GM18909 (cell line): ENCODE results near the gene FLAD1.

Experiments used
- ATAC-seq: cut with Tn5 transposase; IDR thresholded peaks from one replicate; pipeline ENCODE4 v1.9.1; 2021; ENCODE audit warnings: mild to moderate bottlenecking; ENCODE audit not compliant: unreplicated experiment, poor library complexity

The FLAD1 gene

DNA sequence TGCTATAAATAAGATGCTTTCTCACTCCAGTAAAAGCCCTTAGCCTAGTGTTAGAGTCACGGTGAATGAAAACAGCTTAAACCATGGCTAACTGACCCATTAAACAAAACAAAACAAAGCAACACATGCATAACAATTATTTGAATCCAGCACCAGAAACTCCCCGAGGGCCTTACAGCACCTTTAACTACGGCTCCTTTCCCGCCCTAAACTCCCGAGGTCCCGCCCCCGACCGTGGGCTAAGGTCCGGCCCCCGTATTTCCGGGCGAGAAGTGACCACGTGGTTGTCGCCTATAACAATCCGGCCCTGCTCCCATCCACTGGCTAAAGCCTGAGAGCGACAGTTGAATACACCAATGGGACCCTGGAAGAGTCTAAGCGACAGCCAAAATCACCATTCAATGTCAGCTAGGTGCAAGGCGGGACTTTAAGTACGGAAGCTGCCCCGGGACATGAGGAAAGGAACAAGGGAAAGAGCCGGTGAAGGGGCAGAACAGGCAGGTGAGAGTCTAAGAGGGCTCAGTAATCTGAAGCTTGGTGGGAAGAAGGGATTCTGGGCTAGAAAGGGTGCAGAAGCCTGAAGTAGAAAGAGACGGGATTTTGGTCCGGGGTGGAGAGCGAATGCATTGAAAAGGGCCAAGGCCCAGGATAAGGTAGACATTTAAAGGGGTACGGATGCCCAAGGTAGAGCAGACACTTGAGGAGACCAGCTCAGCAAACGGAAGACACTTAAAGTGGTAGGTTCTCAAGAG, at the start of gene FLAD1:
Gene FLAD1, plus strand, starts transcription at position 448 of the 752 bp plus-strand sequence. CDS start 351 bp downstream, outside the sequence.
- ATAC-seq, result peak; percentile 98

DNA sequence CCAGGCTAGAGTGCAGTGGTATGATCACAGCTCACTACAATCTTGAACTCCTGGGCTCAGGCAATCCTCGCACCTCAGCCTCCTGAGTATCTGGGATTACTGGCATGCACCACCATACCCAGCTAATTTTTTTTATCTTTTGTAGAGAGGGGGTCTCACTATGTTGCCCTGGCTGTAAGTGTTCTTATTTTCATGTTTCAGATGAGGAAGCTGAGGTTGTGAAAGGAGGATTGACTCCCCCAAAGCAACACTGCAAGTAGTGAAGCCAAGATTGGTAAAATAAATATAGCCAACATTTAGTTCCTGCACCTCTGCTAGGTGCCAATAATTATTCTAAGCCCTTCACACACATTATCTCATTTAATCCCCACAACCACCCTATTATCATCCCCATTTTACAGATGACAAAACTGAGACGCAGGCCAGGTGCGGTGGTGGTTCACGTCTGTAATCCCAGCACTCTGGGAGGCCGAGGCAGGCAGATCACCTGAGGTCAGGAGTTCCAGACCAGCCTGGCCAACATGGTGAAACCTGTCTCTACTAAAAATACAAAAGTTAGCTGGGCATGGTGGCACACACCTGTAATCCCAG, 48.7 kb upstream of the FLAD1 start:
- no peak for ATAC-seq

DNA sequence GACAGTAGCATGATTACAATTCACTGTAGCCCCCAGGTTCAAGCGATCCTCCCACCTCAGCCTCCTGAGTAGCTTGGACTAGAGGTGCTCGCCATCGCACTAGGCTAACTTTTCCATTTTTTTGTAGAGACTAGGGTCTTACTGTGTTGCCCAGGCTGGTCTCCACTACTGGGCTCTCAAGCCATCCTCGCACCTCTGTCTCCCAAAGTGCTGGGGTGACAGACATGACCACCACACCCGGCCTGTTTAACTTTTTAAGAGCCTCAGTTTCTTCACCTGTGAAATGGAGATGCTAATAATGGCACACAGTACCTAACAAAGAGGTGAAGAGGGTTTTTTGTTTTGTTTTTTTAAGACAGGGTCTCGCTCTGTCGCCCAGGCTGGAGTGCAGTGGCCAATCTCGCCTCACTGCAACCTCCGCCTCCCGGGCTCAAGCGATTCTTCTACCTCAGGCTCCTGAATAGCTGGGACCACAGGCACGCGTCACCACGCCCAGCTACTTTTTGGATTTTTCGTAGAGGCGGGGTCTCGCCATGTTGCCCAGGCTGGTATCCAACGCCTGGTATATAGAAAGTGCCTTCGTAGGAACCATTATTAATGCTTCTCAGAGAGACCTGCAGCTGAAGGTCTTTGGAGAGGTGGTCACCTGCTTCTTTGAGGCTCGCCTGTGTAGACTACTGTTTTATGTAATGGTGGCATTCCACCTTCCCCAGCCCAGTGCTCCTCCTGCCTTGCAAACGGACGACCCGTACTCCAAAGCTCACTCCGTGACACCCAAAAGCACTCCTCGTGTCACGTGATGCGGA, 47.2 kb upstream of the FLAD1 start:
- no peak for ATAC-seq

DNA sequence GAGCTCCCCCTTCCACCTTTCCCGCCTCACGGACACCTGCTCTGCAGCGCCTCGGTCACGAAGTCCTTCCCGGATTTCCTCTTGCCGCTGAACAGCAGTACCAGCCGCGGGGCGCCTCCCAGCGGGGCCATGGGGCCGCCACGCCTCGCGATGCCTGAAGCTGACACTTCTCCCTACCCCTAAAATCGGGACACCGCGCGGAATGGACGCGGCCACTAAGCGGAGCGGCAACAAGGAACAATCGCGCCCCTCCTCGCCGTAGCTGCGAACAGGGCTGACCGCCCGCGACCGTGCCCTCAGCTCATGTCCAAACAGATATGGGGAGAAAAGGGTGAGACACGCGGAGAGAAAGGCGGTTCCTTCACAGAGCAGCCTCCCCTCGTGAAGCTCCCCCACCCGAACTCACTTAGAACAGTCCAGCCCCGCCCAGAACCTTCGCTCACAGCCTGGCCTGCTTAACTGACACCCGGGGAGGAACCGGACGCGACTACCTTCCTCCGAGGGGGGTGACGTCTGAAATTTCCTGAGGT, 46.5 kb upstream of the FLAD1 start, which contains the start of gene PMVK:
Gene PMVK, minus strand, starts transcription at position 165 of the 530 bp plus-strand sequence. Its CDS starts 34 bp downstream, at position 131.
- ATAC-seq, result peak; percentile 81

DNA sequence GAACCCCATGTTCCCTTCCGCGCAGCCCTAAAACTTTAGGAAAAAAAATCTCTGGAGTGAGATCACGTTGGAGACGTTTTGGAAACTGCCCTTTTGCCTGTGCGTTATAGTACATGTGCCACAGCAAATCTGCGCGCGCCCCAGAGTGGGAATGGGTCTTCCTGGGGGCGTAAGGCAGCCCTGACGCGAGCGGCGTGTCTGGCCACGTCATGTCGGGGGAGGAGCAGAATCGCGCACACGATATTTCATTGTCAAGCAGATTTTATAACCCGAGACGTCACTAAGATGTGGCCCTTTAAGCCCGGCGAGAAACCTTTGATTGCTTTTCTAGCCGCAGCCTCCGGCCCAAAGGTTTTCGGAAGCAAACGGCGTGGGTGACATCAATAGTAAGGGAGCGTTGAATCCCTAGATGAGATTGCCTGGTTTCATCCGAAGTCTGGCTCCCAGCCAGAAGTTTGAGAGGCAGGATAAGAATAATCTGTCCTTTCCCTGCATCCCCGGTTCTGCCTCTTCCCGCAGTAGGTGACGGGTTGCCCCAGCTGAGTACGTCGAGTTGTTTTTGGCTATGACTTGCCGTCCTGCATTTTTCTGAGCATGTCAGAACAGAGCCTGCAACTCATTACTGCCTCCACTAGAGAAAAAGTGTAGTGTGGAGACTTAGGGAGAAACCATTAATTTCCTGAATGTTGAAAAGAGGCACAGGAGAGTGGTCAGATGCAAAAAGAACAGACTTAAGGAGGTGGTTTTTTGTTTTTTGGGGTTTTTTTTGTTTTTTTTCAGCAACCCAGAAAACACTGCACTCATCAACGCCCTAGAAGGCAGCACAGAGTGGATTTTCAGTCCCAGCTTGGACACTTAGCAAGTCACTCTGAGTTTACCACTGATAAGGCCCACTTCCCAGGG, 45.8 kb upstream of the FLAD1 start:
- ATAC-seq, result peak; percentile 64

DNA sequence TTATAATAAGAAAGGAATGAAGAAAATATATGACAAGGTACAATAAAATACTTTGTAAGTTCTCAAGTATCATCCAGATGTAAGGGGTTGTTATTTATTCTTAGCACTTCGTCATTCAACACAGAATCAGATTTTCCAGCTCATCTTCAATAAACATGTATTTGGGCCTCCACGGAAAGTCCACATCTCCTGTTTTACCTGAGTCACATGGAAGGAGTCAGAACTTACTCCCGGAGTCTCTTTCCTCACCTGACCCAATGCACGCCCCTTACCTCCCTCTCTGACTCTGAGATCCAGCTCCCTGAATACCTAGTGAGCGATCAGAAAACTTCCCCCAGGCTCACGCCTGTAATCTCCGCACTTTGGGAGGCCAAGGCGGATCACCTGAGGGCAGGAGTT, 45.2 kb upstream of the FLAD1 start:
- no peak for ATAC-seq

DNA sequence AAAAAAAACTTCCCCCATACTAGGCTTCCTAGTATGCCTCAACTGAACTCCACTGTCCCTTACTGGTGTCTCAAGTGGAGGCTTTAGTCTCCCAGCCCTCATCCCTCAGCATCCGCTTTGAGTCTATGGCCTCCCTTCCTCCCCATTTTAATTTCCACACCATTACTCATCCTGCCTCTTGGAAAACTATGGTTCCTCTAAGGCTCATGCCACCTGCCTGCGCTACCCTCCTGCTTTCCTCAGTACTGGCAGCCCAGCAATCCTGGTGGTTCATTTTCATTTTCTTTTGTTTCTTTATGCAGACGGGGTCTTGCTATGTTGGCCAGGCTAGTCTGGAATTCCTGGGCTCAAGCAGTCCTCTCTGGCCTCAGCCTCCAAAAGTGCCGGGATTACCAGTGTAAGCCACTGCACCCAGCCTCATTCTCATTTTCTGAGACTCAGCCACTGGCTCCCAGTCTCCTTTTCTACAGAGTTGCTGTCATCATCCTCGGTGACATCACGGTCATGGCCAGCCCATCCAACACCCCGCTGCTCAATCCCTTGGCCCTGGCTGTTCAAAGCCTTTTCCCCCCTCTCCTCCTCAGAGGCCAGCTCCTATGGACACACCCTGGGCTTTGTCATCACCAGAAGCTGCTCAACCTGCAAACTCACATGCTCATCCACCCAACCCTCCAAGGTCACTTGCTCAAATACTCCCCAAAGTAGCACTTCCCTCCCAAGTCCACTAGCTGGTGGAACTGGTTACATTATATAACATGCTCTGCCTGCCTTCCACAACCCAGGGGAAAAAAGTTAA, 44.3 kb upstream of the FLAD1 start:
- ATAC-seq, result no peak

DNA sequence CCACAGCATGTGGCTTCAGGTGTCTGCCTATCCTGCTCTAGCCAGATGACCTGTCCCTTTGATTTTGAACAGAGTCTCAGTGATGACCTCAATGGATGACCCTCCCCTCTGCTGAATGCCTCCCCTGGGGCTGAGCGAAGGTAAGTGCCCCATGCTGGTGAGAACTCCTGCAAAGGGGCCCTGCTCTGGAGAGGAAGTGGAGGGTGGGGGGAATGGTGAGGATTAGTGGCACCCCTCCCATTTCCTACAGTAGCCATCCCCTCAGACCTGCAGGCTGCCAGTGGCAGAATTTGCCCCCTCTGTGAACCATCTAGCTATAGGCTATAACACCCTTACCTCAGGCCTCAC, 43.0 kb upstream of the FLAD1 start:
- ATAC-seq, result no peak

DNA sequence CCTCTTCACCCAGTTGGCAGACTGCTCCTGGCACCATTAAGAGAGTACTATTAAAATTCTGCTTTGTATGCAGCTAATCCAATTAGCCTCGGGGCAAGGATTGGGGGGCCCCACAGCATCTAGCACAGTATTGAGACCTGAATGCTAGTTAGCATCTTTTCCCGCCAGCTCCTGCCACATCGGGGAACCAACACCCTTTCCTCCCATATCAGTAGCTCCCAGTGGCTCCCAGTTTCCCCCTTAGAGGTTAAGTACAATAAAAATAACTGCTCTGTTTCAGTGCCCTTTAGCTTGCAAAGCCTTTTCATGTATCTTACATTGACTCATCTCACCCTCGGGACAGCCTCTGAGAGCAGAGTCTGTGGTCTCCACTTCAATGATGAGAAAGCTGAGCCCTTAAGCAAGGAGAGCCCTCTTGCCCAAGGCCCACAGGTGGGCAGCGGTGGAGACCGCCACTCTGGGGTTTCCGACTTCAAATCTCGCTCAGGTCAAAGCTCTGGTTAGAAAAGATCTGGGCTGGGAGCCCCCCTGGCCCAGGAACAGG, 42.4 kb upstream of the FLAD1 start:
- ATAC-seq, result no peak

DNA sequence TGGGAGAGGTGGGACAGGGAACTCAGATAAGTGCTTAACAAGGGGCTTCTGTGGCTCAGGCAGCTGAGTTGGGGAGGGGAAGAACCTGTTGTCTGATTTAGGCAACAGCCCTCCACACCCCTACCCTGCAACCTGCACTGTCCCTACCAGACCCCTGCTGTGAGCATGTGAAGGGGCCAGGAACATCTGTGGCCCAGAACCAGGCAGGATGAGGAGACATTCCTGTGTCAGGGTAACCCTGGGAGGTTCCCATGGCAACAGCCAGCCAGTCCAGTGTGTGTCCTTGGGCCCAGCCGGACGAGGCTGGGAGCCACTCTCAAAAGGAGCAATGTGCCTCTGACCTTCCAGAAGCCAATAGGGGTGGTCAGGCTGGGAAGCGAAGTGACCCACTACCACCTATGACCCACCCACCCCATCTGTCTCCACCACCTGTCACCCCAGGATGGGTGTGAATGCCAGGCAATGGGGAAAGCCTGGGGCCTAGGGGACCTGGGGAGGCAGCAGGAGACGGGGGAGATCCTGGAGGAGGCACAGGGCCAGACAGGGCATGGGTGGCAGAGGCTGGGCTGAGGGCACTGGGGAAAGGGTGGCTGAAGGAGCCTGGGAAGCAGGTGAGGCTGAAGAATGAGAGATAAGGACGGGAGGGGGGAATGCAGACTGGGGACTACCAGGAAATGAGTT, 41.7 kb upstream of the FLAD1 start:
- no peak for ATAC-seq

DNA sequence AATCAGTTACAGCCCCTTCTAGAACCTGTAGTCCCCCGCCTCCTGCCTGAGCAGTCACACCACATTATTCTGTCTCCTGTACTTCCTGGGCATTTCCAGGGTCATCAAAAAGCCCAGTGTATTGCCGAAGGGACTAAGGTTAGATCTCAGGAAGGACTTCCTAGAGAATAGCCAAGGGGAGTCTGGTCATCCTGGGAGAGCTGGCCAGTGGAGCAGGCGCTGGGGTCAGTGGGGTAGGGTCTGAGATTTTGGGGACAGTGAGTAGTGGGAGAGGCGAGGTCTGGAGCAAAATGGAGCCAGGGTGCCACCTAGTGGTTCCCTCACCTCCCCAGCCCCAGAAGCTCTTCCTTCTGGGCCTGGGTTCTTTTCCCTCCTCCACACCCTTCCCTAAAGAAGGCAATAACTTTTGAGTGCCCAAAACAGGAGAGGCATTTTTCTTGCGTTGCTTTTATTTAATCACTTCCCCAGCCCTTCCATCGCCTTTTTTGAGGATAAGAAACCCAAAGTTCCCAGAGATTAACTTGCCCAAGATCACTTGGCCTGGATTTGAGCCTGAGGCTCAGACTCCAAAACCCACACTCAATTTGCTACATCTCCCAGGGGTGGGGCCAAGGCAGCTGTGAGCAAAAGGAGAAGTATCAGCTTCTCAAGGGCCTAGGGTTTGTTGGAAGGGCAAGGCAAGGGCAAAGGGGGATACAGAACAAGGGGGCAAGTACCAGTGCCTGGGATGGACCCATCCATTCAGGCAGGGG, 39.3 kb upstream of the FLAD1 start:
- ATAC-seq, result no peak

DNA sequence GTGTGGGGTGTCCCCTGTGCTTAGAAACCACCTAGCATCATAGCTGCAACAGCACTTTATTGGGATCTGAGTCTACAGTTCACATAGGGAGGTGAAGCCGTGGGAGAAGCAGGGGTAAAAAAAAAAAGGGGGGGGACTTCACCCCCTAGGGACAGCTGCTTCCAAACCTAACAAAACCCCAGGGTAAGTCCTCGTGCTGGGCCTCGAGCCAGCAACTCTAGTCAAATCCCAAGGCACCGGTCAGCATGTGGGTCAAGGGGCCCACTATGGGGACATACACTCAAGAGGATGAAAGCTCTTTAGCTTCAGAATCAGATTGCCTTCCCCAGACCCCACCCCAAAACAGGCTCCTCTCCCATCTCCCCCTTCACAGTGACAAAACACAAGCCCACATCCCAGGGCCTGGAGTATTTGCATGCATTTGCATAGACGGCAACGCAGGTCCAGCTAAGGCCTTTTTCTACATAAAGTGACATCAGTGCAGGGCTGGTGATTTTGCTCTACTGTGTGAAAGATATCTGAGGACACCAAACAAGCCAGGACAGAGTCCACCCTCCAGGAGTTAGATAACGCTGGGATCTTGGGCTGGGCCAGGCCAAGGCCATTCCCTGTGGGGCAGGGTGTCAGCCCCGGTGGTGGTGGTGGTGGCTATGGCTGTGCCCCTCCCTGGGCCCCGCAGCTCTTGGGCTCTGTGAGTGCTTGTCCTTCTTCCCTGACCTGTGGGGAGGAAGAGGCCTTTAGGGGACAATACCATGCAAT, 38.6 kb upstream of the FLAD1 start:
- ATAC-seq, result no peak

DNA sequence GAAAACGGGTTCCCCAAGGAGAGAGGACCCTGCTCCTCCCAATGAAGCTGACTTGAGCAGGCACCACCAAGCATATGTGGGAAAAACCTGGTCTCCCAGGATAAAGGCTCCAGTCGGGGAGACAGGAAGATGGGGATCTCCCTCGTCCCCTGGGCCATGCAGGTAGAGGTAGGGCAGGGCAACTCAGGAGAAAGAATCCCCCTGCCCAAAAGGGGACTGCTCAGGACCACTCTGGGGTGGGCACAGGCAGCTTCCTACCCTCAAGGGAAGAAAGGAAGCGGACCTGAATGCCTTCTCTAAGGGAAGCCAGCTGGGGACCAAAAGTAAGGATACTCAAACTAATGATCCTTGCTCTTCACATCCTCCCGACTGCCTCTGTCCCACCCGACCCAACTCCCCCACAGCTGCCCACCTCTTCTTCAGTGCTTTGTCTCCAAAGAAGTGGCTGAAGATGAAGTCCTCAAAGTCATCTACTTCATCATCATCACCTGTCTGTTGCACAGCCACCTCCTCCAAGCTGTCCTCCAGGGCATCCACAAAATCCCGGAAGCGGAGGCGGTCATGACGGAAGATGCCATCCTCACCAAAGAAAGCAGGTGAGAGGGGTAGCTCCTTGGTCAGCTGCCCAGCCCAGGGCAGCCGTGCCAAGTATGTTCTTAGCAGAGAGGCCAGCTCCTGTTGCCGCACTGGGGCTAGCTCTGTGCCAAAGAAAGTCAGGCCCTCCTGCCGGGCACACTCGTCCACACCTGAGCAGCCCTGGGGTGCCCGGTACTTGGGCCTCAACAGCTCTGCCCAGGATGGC, 37.8 kb upstream of the FLAD1 start:
- no peak for ATAC-seq

DNA sequence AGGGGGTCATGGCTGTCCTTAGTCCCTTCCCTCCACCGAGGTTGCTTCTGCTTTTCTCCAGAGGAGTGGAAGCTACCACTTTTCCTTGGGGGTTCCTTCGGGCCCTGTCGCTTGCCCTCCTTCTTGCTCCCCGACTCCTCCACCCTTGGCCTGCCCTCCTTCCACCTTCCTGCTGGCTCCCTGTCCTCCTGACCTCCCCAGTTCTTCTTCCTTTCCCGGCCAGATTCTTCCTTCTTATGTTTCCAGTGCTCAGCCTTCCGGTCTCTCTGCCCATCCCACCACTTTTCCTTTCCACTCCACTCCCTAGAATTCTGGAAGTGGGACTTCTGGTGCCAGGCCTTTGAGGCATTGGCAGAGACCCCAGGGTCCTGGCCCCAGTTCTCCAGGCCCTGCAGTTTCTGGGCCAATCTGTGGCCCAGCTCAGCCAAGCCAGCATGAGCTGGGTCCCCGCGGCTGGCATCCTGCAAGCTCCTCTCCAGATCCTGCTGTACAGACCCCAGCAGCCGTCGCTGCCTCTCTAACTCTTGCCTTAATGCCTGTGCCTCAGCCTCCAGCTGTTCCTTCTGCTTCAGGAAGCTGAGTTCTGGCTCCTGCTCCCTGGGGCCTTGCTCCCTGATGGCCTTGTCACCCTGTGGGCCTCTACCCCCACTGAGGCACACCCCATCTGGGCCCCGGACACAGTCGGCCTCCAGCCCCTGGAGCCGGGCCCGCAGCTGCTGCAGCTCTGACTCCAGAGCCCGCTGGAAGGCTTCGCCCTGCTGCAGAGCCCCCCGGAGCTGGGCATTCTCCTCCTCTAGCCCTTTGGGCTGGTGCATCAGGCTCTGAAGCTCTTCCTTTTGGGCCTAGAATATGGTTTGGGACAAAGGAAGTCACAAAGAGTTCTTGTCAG, 36.9 kb upstream of the FLAD1 start:
- no peak for ATAC-seq

DNA sequence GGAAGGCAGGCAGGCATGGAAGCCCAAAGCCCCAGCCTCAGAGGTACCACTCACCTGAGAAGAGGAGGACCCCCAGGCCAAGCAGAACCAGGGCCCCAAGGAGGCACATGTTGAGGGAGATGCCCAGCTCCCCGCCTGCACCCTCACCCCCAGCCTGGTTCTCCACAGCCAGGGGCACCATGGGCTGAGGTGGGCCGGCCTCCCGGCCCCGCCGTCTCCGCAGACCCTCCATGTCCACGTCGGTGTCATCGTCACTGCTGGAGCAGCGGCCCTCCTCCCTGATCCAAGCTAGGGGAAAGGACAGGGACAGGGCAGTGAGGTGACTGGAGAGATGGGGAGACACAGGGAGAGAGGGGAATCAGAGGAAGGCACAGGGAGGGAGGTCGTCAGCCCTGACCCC, 35.1 kb upstream of the FLAD1 start:
- no peak for ATAC-seq
